HepG2 (cell line): Measurements from ENCODE around the gene LDLRAD2. TPM values are rescaled to one million over a fixed set of nuclear protein-coding genes. Genes with fewer than 3 reads are reported as not detected.

Experiments
- BATF2 ChIP-seq: sonication (generic); formaldehyde crosslinking; IDR thresholded peaks from 2 replicates; pipeline ENCODE4 v1.8.0; 2022; ENCODE audit warnings: mild to moderate bottlenecking, missing genetic modification reagents, moderate library complexity
- CREB3 ChIP-seq: sonication (generic); formaldehyde crosslinking; IDR thresholded peaks from 2 replicates; pipeline ENCODE4 v1.5.0; 2020; ENCODE audit warnings: missing genetic modification reagents
- ELF1 ChIP-seq: sonication (generic); formaldehyde crosslinking; IDR thresholded peaks from 2 replicates; pipeline ENCODE4 v1.4.0; 2020; ENCODE audit warnings: missing genetic modification reagents
- ERF ChIP-seq: IDR thresholded peaks from 2 replicates; pipeline ENCODE4 v1.6.1; 2018; ENCODE audit warnings: missing biosample characterization, missing genetic modification reagents
- GLMP ChIP-seq: sonication (generic); formaldehyde crosslinking; IDR thresholded peaks from 2 replicates; pipeline ENCODE4 v1.9.0; 2021; ENCODE audit warnings: missing genetic modification reagents, mild to moderate bottlenecking, borderline replicate concordance
- HNRNPK ChIP-seq: fragments of 200-400 bp; formaldehyde crosslinking; IDR thresholded peaks from 2 replicates; pipeline ENCODE4 v1.6.1; 2018; ENCODE audit warnings: low read length, low read depth, moderate library complexity, mild to moderate bottlenecking; ENCODE audit not compliant: poor library complexity, severe bottlenecking
- KAT8 ChIP-seq: IDR thresholded peaks from 2 replicates; pipeline ENCODE4 v1.6.1; 2016; ENCODE audit warnings: missing genetic modification reagents, missing compliant biosample characterization
- MXD1 ChIP-seq: sonication (generic); formaldehyde crosslinking; IDR thresholded peaks from 2 replicates; pipeline ENCODE4 v1.4.0; 2020; ENCODE audit warnings: mild to moderate bottlenecking, missing genetic modification reagents
- PRMT3 ChIP-seq: sonication (generic); formaldehyde crosslinking; IDR thresholded peaks from 2 replicates; pipeline ENCODE4 v1.8.1; 2022; ENCODE audit warnings: low read depth, mild to moderate bottlenecking, moderate library complexity, missing genetic modification reagents, borderline replicate concordance
- SIX4 ChIP-seq: sonication (generic); formaldehyde crosslinking; IDR thresholded peaks from 2 replicates; pipeline ENCODE4 v1.4.0; 2020; ENCODE audit warnings: missing genetic modification reagents
- TFAP4 ChIP-seq: sonication (generic); IDR thresholded peaks from 2 replicates; pipeline ENCODE4 v1.6.1; 2016; ENCODE audit warnings: low read depth, borderline replicate concordance
- ZBED4 ChIP-seq: sonication (generic); formaldehyde crosslinking; IDR thresholded peaks from 2 replicates; pipeline ENCODE4 v1.4.0; 2020; ENCODE audit warnings: missing genetic modification reagents, borderline replicate concordance
- ZGPAT ChIP-seq: IDR thresholded peaks from 2 replicates; pipeline ENCODE4 v1.6.1; 2016; ENCODE audit warnings: mild to moderate bottlenecking
- ZNF660 ChIP-seq: sonication (generic); formaldehyde crosslinking; IDR thresholded peaks from 2 replicates; pipeline ENCODE4 v1.5.1; 2020; ENCODE audit warnings: mild to moderate bottlenecking, low read depth, missing genetic modification reagents, borderline replicate concordance
- ZNF670 ChIP-seq: sonication (generic); formaldehyde crosslinking; IDR thresholded peaks from 2 replicates; pipeline ENCODE4 v1.8.0; 2022; ENCODE audit warnings: mild to moderate bottlenecking, missing genetic modification reagents, borderline replicate concordance
- ZNF720 ChIP-seq: sonication (generic); formaldehyde crosslinking; IDR thresholded peaks from 2 replicates; pipeline ENCODE4 v1.4.0; 2020; ENCODE audit warnings: missing genetic modification reagents
- polyA plus RNA-seq, 8 experiments: library from polyadenylated mRNA; depleted of rRNA in 3 of 8; stranded (reverse) in 7 of 8; unstranded in 1 of 8; fragments of >200 nt; fragmentation: Illumina TruSeq in 4 of 8; extraction: Trizol in 4 of 8; gene quantifications; 2 replicates each; pipeline versions ENCODE4 v1.2.1 to v1.2.3, GENCODE V29; 2011 to 2016; ENCODE audit warnings: low read depth in 4 of 8, missing spikeins in 1 of 8, mixed read lengths in 1 of 8; ENCODE audit not compliant: insufficient read depth in 1 of 8
- total RNA-seq, 5 experiments: library from RNA; depleted of rRNA; stranded (reverse); fragments of >200 nt; fragmentation: Illumina TruSeq; extraction: Trizol; gene quantifications; 2 replicates each; pipeline ENCODE4 v1.2.3, GENCODE V29; 2016; ENCODE audit warnings: low read depth in 1 of 5

The LDLRAD2 gene
- total and polyA plus RNA-seq, 2 of the 13 experiments (the other 11 are each of a cell fraction or from before 2014, with no cell fraction given), result not detected

- peak; percentile 78 for TF ChIP-seq KAT8
- TF ChIP-seq ZNF670, result peak; percentile 9; the same call in 1 of the 2 replicates
- TF ChIP-seq ELF1, result peak; percentile 95
- TF ChIP-seq BATF2 (CRISPR knock-in tag), result no peak
- peak; percentile 63 for TF ChIP-seq HNRNPK
- peak; percentile 70 for TF ChIP-seq ZGPAT
- TF ChIP-seq ZNF720, result no peak
- no peak for TF ChIP-seq ZNF660 (CRISPR knock-in tag)
- peak; percentile 87 for TF ChIP-seq ZBED4 (CRISPR knock-in tag)
- peak; percentile 75; the same call in 1 of the 2 replicates for TF ChIP-seq PRMT3 (CRISPR knock-in tag)
- 0 out of 2 replicates have a peak, but pooled peaks have one; percentile 45 for TF ChIP-seq CREB3 (CRISPR knock-in tag)
- TF ChIP-seq TFAP4, result peak; percentile 86; the same call in 1 of the 2 replicates
- TF ChIP-seq SIX4, result no peak
- peak; percentile 85 for TF ChIP-seq ERF (CRISPR knock-in tag)
- TF ChIP-seq MXD1 (CRISPR knock-in tag), result peak; percentile 86
- no peak for TF ChIP-seq GLMP (CRISPR knock-in tag)
These were observed 29.0 kb upstream of the LDLRAD2 start, which contains the start of gene USP48 (continued) for GRCh38 chr1:21782868-21783678.
